ENCODE data around the gene HOXC4.

DNA sequence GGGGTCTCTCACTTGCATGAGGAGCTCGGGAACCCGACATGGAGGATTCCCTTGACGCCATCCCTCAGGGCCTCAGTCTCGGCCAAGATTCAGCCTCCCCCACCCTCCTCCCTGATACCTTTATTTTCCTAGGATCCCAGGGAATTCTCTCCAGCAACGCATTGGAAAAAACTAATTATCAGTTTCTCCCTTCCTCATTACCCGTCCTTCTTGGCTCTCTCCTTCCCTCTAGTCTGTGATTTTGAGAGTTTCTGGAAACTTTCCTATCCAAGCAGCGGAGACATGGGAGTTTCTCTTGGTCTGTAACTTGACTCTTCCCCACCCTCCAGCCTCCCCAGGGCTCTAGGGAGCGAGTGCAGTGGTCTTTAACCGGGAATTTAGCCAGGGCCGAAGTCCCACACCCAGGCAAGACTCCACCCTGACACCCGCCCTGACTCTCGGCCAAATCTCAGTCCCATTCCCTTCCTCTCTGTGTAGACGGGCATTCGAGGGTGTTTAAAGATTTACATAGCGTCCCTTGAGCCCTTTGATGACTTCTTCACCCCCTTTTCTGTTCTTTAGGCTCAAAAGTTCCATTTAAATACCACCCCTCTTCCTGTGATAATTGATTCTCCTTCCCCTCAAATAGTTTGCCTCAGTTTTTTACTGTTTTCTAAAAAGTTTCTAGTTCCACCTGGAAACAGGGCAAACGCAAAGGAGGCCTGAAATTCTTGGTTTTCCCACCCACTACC is 14.1 kb upstream of the HOXC4 start:
- TF ChIP-seq, protein P1, sequence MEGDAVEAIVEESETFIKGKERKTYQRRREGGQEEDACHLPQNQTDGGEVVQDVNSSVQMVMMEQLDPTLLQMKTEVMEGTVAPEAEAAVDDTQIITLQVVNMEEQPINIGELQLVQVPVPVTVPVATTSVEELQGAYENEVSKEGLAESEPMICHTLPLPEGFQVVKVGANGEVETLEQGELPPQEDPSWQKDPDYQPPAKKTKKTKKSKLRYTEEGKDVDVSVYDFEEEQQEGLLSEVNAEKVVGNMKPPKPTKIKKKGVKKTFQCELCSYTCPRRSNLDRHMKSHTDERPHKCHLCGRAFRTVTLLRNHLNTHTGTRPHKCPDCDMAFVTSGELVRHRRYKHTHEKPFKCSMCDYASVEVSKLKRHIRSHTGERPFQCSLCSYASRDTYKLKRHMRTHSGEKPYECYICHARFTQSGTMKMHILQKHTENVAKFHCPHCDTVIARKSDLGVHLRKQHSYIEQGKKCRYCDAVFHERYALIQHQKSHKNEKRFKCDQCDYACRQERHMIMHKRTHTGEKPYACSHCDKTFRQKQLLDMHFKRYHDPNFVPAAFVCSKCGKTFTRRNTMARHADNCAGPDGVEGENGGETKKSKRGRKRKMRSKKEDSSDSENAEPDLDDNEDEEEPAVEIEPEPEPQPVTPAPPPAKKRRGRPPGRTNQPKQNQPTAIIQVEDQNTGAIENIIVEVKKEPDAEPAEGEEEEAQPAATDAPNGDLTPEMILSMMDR (conservative IDR thresholded peaks at IDR 0.05 in 1 of 2, IDR thresholded peaks at IDR 0.05 in 1 of 2; ENCODE audit: low read depth in 1 of 2, low read length in 2 of 2): no peak
- TF ChIP-seq EZH2 (IDR thresholded peaks at IDR 0.05; ENCODE audit: low read length, missing control alignments): peak; percentile 58

Measured in fibroblast of lung (primary cell).